Measurements from ENCODE around the gene TMEM250.

Gene TMEM250

GRCh38 chr9:136147038-136147889 is 28.6 kb upstream of the TMEM250 start:
- DNase-seq (ENCODE audit: low read depth) = no peak

DNA sequence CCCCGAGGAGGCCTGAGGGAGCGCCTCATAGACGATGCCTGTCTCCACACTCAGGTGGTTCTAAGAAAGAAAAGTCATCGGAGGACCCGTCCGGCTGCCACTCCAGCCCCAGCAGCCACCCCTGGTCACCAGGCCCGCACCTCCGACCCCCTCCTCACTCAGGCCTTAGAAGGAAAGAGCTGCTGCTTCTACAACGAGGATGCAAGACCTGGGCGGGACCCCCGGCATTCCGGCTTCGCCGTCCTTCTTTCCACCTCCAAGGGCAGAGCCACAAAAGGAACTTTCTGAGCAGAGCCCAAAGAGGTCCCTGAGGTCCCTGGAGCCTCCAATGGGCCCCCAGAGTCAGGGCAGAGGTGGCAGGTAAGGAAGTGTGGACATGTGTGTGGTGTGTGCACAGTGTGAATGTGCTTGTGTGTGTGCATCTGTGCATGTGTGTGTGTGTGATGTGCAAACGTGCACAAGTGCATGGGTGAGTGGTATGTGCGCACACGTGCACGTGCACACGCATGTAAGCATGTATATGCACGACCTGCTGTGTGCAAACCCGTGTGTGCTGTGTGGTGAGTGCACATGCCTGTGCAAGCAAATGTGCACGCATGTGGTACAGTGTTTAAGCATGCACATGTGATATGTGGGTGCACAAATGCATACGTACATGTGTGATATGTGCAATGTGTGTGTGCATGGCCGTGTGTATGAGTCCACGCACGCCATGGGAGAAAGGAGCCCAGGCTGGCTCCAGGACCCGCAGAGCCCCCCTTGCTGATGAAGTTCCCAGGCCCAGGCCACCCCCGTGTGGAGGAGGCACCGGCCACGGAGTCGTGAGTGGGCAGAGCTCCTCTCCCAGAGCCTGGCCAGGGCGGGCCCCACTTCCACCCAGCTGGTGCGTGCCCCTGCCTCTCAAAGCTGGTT is 27.7 kb upstream of the TMEM250 start:
- no peak for DNase-seq (ENCODE audit: low read depth)

DNA sequence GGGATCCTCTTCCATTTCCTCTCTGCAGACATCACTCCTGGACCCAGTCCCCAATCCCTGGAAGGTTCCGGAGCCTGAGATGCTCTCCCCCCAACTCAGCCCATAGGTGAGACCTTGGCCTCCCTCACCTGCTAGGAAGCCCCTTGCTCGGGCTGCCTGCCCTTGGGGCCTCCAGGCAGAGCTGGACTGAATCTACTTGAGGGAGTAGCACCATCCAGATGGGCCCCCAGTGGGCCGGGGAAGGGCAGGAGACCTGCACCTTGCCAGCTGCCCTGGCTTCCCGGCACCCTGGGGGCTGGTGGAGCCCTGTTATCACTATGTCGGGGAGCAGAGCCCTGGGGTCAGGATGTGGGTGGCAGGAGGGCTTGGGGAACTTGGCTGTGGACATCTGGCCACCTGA is 26.9 kb upstream of the TMEM250 start:
- no peak for DNase-seq (ENCODE audit: low read depth)

GRCh38 chr9:136144450-136144849 is 25.8 kb upstream of the TMEM250 start:
- DNase-seq (ENCODE audit: low read depth) = no peak

- no peak for DNase-seq (ENCODE audit: low read depth)
Observed at GRCh38 chr9:136143215-136144001, 24.7 kb upstream of the TMEM250 start.

DNA sequence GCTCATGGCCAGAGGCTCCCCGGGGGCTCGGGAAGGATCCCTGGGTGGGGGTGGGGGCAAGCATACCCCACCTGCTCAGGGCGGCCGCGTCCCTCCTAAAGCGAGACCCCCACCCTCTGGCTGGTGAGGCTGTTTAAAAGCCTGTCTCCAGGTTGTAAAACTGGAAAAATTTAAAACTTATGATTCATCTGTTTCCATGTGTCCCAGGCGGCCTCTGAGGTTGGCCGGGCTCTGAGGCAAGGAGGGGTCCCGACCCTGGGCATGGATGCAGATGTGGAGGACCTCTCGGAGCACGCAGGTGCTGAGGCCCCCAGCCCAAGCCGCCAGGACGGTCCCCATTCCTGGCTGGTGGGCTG is 24.2 kb upstream of the TMEM250 start:
- no peak for DNase-seq (ENCODE audit: low read depth)

DNA sequence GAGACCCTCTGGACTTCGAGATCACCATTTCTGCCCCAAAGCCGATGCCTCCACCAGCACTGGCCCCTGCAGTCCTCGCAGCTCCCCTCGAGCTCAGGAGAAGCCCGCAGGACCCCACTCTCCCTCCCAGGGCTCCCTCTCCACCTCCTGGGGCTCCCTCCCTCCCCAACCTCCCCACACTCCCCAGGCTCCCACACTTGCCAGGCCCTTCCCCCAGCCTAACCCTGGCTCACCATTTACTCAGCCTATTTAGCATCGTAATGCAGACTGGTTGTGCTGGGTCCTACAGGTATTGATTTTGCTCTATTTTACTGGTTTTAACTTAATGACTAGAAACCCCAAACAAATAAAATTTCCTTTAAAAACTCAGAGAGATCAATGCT is 23.7 kb upstream of the TMEM250 start:
- DNase-seq (ENCODE audit: low read depth) = no peak

- DNase-seq (ENCODE audit: low read depth) = no peak
Observed at GRCh38 chr9:136141682-136142413, 23.2 kb upstream of the TMEM250 start.

DNA sequence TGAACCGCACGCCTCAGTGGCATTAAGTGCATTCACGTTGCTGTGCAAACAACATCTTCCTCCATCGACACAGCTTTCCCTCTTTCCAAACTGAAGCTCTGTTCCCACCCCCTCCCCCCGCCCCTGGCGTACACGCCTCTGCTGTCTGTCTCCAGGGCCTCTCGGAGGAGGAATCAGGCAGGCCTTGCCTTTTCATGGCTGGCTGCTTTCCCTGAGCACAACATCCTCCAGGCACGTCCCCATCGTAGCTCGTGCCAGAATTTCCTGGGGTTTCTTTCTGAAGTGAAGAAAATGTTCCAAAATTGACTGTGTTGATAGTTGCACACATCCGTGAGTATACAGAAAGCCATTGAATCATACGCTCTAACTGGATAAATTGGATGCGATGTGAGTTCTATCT is 22.3 kb upstream of the TMEM250 start:
- no peak for DNase-seq (ENCODE audit: low read depth)

DNA sequence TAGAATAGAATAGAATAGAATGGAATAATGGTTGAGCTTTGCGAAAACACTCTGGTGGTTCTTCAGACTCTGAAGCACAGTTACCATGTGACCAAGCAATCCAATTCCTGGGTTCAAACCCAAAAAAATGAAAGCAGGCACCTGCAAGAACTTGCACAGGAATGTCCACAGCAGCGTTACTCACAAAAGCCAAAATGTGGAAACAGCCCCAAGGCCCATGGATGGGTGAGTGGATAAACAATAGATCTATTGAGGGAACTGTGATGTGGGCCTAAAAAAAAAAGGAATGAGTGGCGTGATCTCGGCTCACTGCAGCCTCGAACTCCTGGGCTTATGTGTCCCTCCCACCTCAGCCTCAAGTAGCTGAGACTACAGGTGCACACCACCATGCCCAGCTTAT is 21.4 kb upstream of the TMEM250 start:
- DNase-seq (ENCODE audit: low read depth) = no peak

GRCh38 chr9:136138566-136138965 is 19.9 kb upstream of the TMEM250 start:
- DNase-seq (ENCODE audit: low read depth) = no peak

DNA sequence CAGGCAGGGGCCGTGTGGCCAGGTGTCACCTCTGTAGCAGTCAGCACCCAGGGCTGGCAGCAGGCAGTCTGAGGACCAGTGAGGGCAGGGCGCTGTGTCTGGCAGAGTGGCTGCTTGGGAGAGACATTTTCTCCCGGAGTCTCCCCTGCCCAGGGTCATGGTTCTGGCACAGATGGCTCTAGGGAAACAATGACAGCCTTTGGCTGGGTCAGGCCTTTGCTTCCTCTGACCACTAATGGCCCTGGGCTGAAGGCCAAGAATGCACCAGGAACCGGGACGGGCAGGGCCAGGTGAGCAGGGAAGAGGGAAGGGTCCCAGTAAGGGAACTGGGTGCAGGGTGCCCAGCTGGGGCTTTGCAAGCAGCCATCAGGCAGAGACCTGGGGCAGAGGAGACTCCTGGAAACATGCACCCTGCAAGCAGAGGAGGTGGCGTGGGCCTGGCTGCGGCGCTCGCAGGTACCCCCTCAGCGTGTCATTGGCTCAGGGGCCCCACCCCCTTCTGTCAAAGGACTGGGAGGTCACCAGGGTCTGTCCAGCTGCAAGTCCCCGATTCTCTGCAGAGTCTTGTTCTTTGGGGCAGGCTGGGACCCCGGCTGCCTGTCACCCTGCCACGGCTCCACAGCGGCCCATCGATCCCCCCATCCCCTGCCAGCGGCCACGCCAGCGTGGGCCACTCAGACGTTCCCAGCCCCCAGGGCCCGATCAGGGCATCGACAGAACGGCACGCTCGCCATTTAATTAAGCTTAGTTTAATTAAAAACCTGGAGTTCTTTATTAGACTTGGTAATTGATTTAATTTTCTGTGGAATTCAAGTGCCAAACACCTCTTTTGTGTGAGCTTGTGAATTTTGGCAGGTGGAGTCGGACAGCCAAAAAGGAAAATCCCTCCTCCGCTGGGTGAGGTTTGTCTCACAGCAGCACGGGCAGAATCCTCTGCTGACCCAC is 18.9 kb upstream of the TMEM250 start:
- no peak for DNase-seq (ENCODE audit: low read depth)

DNA sequence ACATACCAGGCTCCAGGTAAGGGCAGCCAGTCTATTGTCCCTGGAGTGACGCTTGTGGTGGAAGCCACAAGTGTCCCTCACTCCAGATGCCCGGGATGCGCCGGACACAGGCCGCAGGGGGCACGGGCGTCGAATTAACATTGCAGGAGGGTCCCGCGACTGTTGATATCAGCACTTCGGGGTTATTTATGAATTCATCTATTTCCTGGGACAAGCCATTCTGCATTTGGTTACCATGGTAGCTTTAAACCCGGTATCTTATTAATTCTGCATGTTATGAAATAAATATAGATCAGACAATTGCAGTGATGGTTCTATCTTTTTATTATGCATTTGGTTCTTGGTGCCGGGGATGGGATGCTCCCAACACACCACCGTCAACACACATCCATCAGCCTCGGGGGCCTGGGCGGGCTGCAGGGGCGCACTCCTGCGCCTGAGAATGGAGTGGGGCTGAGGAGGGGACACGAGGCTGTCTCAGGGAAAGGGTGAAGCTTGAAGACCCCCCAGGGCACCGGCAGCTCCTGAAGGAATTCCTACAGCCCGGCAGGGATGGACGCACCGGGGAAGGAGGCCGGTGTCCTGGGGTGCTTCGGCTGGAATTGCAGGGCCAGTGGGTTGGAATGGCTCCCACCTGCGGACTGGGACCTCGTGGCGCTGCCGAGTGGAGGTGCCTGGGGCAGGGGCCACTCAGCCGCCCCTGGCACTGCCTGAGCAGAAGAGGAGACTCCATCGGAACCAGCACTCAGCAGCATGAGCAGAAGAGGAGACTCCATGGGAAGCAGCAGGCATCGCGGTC is 17.7 kb upstream of the TMEM250 start:
- no peak for DNase-seq (ENCODE audit: low read depth)

GRCh38 chr9:136135326-136136126 is 16.9 kb upstream of the TMEM250 start:
- no peak for DNase-seq (ENCODE audit: low read depth)

DNA sequence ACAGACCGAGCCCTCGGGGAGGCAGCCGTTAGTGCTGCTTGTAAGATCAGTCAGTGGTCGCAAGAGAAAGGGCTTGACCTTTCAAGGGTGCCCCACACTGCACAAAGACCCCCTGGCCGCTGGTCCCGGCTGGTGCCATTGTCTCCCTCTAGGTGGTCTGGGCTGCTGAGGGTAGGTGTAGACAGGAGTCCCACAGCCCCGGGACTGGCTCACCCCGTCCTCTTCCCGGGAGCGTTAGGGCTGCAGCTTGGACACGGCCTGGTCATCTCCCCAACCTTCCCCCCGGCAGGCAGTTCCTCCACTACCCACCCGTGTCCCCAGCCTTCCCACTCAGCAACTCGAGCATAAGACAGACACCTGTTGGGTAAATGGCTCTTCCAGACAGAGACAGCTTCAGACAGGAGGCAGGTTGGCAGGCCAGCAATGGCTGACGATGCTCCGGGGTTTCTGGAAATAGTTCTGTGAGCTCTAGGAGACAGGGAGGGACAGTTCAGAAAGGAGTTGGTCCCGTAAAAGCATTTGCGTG is 15.3 kb upstream of the TMEM250 start:
- no peak for DNase-seq (ENCODE audit: low read depth)

- DNase-seq (ENCODE audit: low read depth) = no peak
Observed at GRCh38 chr9:136133191-136133958, 14.7 kb upstream of the TMEM250 start.

DNA sequence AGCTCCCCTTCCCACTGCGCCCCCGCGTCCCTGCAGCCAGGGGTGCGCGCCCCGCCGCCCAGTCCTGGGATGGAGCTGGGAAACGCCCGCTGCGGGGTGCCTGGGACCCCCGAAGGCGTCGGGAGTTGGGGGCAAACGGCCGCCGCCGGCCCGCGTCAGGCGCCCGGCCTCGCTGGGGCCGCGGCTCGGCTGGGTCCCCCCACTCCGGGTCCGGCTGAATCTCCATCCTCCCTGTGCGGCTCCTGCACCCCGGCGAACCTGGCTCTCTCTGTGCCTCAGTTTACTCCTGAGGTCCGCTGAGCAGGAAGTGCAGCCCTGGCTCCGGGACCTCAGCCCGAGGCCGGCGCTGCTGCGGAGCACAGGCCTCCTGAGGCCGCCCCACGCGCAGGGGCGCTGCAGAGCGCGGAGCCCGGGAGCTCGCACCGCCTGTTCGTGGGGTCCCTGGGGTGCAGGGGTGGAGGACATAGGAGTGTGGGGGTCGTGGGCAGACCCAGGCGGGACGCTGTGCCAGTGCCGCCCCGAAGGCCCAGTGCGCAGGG is 13.9 kb upstream of the TMEM250 start:
- no peak for DNase-seq (ENCODE audit: low read depth)
